GM19099 (cell line): ENCODE data around the gene OPTN.

Experiments used
- POLR2A ChIP-seq: IDR thresholded peaks from 3 replicates; pipeline ENCODE4 v1.6.1; 2011; ENCODE audit warnings: low read depth; ENCODE audit not compliant: insufficient read length; ENCODE audit errors: extremely low read depth

Gene OPTN

DNA sequence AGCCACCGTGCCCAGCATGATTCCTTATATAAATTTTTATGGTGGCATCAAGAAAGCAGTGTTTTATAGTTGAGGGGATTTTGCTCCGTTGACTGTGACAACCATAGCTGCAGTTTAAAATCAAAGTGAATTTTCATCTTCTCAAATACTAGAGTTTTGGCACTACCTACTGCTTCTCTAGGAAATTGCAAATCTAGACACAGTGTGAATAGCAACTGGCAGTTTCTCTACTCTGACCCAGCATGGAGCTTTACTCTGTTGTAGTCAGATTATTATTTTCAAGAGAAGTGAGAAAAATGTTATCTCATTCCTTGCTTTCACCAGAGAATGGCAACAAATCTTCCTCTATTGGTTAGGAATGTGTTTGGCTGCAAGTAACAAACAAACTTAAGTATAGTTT, 84.3 kb downstream of the OPTN start:
- no peak for TF ChIP-seq POLR2A

DNA sequence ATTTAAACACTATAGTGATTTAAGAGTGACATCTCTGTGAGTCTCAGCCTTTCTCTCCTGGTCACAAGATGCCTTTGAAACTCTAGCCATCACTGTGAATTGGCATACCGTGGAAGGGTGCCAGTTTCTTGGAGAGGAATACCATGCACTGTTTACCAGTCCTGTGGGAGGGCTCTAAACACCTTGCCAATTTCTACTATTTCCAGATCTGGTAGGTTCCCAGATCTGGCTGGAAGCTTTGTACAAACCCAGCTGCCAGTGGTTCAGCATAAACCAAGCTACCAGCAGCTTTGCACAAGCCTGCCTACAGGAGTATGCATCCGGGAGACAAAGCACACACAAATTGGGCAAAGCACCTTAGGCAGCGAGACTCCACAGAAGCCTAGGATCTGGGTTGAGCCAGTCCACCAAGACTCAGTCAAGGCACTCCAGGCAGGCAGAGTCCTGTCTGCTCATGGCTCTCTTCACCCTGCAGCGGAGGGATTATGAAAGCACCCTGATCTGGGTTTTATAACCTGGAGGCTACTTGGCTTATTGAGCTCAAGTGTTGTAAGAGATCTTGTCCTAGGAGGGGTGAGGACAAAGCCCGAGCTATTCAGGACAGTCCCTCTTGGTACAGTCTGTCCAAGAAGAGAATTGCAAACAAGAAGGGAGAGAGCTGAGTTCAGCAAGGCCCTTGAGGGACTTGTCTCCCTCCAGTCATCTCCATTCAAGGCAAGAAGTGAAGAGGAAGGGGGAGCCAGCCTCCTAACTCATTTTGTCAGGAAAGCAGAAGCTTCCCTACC, 85.0 kb downstream of the OPTN start:
- no peak for TF ChIP-seq POLR2A

- no peak for TF ChIP-seq POLR2A
These were observed 87.2 kb downstream of the OPTN start for GRCh38 chr10:13187135-13187534.
